Astrocyte (in vitro differentiated cells and primary cell): Measurements from ENCODE around the gene NSD2.

ENCODE experiments used
- EZH2 ChIP-seq: IDR thresholded peaks from 2 replicates; pipeline ENCODE4 v1.6.1; 2012; ENCODE audit warnings: mild to moderate bottlenecking, low read length, inconsistent platforms; ENCODE audit not compliant: insufficient read depth
- TF ChIP-seq, protein P1 (sequence below): IDR thresholded peaks from 2 replicates; pipeline ENCODE4 v1.5.1; 2011; ENCODE audit warnings: low read depth, mild to moderate bottlenecking, inconsistent platforms, low read length, moderate library complexity; ENCODE audit not compliant: insufficient read depth

- TF ChIP-seq, protein P1, sequence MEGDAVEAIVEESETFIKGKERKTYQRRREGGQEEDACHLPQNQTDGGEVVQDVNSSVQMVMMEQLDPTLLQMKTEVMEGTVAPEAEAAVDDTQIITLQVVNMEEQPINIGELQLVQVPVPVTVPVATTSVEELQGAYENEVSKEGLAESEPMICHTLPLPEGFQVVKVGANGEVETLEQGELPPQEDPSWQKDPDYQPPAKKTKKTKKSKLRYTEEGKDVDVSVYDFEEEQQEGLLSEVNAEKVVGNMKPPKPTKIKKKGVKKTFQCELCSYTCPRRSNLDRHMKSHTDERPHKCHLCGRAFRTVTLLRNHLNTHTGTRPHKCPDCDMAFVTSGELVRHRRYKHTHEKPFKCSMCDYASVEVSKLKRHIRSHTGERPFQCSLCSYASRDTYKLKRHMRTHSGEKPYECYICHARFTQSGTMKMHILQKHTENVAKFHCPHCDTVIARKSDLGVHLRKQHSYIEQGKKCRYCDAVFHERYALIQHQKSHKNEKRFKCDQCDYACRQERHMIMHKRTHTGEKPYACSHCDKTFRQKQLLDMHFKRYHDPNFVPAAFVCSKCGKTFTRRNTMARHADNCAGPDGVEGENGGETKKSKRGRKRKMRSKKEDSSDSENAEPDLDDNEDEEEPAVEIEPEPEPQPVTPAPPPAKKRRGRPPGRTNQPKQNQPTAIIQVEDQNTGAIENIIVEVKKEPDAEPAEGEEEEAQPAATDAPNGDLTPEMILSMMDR = no peak
- TF ChIP-seq EZH2 = no peak
Measured at GRCh38 chr4:1968686-1969295, 97.6 kb downstream of the NSD2 start.
